ENCODE measurements around the gene RPEL1. TPM values are rescaled to one million over a fixed set of nuclear protein-coding genes. Genes with fewer than 3 reads are reported as not detected.
"Not testable (repeated sequence)": the region's sequence is repeated elsewhere in the genome, so short reads cannot be mapped to it uniquely, and the experiment has no call there.

RPEL1 gene
- total RNA-seq = not detected

GRCh38 chr10:103245587-103245986 is at the start of gene RPEL1:
Gene RPEL1 (plus strand): TSS chr10:103245887. CDS start chr10:103245997, 110 bp downstream.
- ATAC-seq; DNase-seq (ENCODE audit: low spot score): not testable (repeated sequence)

DNA sequence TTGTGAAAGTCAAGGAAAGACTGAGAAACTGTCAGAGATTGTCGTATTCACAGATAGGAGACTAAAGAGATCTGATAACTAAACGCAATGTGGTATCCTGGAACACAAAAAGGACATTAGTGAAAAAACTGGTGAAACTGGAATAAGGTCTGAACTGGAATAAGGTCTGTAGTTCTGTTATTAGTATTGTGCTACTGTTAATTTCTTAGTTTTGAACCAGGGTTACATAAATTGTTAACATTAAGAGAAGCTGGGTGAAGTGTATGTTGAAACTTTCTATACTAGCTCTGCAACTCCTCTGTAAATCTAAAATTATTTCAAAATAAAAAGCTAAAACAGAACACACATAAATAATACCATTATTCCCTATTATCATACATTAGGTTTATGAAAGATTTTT is 49.2 kb upstream of the RPEL1 start:
- ATAC-seq (no peak), DNase-seq (ENCODE audit: low spot score) (no peak)

- DNase-seq (ENCODE audit: low spot score) = peak; percentile 71
- peak; percentile 57 for ATAC-seq
Observed at GRCh38 chr10:103197174-103197573, 48.5 kb upstream of the RPEL1 start.

GRCh38 chr10:103197903-103198302 is 47.8 kb upstream of the RPEL1 start:
- no peak for ATAC-seq
- no peak for DNase-seq (ENCODE audit: low spot score)

DNA sequence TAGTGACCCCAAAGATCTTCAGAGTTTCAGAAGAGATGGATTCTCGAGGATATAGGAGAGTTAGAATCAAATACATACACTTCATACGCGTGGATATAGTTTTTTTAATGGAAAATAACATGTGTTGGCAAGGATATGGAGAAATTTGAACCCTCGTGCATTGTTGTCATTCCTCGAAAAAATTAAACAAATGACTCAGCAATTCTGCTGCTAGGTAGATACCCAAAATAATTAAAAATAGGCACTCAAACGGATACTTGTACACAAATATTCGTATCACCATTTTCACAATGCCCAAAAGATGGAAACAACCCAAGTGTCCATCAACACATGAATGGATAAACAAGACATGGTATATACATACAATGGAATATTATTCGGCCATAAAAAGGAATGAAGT is 47.0 kb upstream of the RPEL1 start:
- DNase-seq (ENCODE audit: low spot score) (no peak), ATAC-seq (no peak)

- ATAC-seq (no peak), DNase-seq (ENCODE audit: low spot score) (no peak)
Observed at GRCh38 chr10:103199488-103199887, 46.2 kb upstream of the RPEL1 start.

GRCh38 chr10:103202319-103202718 is 43.4 kb upstream of the RPEL1 start:
- no peak for DNase-seq (ENCODE audit: low spot score)
- no peak for ATAC-seq

GRCh38 chr10:103203466-103203865 is 42.2 kb upstream of the RPEL1 start:
- DNase-seq (ENCODE audit: low spot score) (no peak), ATAC-seq (no peak)

- ATAC-seq = peak; percentile 86
Observed at GRCh38 chr10:103204353-103205255, 41.1 kb upstream of the RPEL1 start.

DNA sequence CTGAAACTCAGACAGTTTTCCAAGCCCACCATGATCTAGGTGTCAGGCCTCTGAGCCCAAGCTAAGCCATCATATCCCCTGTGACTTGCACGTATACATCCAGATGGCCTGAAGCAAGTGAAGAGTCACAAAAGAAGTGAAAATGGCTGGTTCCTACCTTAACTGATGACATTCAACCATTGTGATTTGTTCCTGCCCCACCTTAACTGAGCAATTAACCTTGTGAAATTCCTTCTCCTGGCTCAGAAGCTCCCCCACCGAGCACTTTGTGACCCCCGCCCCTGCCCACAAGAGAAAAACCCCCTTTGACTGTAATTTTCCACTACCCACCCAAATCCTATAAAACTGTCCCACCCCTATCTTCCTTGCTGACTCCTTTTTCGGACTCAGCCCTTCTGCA is 40.3 kb upstream of the RPEL1 start:
- ATAC-seq; DNase-seq (ENCODE audit: low spot score): not testable (repeated sequence)

More at GRCh38 chr10:103204353-103205255, 41.1 kb upstream of the RPEL1 start:
- no peak for DNase-seq (ENCODE audit: low spot score)

DNA sequence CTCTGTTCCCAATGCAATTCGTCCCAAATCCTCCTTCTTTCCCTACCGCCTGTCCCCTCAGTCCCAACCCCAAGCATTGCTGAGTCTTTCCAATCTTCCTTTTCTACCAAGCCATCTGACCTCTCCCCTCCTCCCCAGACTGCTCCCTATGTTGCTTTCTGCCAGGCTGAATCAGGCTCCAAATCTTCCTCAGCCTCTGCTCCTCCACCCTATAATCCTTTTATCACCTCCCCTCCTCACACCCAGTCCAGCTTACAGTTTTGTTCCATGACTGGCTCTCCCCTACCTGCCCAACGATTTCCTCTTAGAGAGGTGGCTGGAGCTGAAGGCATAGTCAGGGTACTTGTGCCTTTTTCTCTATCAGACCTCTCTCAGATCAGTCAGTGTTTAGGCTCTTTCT is 39.0 kb upstream of the RPEL1 start:
- ATAC-seq; DNase-seq (ENCODE audit: low spot score): not testable (repeated sequence)

- DNase-seq (ENCODE audit: low spot score) = no peak
- ATAC-seq = no peak
Observed at GRCh38 chr10:103207141-103207540, 38.5 kb upstream of the RPEL1 start.

- not testable (repeated sequence) for DNase-seq (ENCODE audit: low spot score); ATAC-seq
Observed at GRCh38 chr10:103207643-103208042, 38.0 kb upstream of the RPEL1 start.

GRCh38 chr10:103210262-103210661 is 35.4 kb upstream of the RPEL1 start:
- not testable (repeated sequence) for DNase-seq (ENCODE audit: low spot score); ATAC-seq

- ATAC-seq (no peak), DNase-seq (ENCODE audit: low spot score) (no peak)
Observed at GRCh38 chr10:103215601-103216000, 30.1 kb upstream of the RPEL1 start.

DNA sequence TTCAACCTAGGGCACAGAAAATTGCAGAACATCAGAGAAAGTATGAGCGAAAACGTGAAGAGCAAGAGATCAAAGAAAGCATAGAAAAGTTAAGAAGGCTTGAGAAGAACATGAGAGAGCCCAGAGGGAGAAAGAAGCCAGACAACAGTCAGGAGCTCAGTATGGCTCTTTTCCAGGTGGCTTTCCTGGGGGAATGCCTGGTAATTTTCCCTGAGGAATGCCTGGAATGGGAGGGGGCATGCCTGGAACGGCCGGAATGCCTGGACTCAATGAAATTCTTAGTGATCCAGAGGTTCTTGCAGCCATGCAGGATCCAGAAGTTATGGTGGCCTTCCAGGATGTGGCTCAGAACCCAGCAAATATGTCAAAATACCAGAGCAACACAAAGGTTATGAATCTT is 29.3 kb upstream of the RPEL1 start:
- DNase-seq (ENCODE audit: low spot score); ATAC-seq: not testable (repeated sequence)

DNA sequence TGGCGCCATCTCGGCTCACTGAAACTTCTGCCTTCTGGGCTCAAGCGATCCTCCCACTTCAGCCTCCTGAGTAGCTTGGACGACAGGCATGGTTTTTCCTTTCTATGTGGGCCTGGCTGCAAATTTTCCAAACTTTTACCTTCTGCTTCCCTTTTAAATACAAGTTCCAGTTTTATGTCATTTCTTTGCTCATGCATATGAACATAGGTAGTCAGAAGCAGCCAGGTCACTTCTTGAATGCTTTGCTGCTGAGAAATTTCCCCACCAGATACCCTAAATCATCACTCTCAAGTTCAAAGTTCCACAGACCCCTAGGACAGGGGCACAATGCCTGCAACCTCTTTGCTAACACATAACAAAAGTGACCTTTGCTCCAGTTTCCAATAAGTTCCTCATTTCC is 21.6 kb upstream of the RPEL1 start:
- ATAC-seq = no peak

GRCh38 chr10:103224721-103225120 is 21.0 kb upstream of the RPEL1 start:
- not testable (repeated sequence) for ATAC-seq; DNase-seq (ENCODE audit: low spot score)

More for the DNA sequence above, 21.6 kb upstream of the RPEL1 start:
- no peak for DNase-seq (ENCODE audit: low spot score)

GRCh38 chr10:103225939-103226338 is 19.7 kb upstream of the RPEL1 start:
- DNase-seq (ENCODE audit: low spot score) (no peak), ATAC-seq (no peak)

DNA sequence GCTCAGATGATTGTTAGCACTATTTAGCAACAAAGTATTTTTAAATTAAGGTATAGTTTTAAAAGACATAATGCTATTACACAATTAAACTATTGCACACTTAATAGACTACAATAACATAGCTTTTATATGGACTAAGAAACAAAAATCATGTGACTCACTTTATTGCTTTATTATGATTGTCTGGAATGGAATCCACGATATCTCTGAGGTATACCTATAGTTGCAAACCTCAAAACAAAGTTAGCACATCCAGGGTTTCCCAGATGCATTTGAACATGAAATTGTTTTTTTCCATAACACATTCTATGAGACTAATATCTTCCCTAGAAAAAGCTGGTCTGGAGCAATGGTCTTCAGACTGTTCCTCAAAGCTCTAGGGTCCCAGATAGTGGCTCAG is 18.3 kb upstream of the RPEL1 start:
- ATAC-seq = no peak
- no peak for DNase-seq (ENCODE audit: low spot score)

DNA sequence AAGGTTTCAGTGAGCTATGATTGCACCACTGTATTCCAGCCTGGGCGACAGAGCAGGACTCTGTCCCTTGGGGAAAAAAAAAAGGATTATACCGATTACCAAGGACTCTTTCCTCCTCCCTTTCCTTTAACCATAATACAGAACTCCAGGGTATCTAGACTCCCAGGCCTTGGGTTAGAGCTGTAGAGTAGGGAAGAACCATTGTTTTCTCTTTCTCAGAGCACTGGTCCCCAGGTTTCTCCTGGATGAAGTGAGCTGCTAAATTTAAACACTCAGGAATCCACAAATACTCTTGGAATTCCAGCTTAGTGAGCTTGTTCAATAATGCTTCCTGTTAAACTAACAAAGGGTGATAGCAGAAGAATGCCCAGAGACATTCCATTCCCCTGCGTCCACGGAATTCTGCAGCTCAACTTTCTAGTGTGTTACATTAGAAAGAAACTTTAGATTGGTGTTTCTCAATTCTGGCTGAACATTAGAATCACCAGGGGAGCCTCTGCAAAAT is 14.6 kb upstream of the RPEL1 start:
- DNase-seq (ENCODE audit: low spot score) = no peak
- no peak for ATAC-seq

DNA sequence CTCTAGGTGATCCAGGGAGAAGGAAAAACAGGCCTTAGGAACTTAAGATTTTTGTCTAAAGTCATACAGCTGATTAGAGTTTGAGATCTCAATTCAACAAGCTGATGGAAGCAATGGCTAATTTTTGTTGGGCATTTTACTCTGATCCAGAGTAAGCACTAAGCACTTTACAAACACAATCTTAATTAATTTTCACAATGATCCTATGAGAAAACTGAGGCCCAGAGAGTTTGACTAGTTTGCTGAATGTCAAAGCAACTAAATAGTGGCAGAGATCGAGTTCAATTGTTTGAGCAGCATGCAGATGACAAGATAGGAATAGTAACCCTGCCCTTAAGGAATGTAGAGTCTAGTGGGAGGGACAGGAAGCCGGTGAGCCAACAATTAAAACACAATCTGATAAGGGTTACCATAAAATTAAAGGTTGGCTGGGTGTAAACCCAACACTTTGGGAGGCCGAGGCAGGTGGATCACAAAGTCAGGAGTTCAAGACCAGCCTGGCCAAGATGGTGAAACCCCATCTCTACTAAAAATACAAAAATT is 13.5 kb upstream of the RPEL1 start:
- DNase-seq (ENCODE audit: low spot score) (no peak), ATAC-seq (no peak)
